ENCODE results near the gene TAGLN2. TPM values are rescaled to one million over a fixed set of nuclear protein-coding genes. Genes with fewer than 3 reads are reported as not detected.

The TAGLN2 gene
- polyA plus RNA-seq, 1 experiment = 400 TPM

DNA sequence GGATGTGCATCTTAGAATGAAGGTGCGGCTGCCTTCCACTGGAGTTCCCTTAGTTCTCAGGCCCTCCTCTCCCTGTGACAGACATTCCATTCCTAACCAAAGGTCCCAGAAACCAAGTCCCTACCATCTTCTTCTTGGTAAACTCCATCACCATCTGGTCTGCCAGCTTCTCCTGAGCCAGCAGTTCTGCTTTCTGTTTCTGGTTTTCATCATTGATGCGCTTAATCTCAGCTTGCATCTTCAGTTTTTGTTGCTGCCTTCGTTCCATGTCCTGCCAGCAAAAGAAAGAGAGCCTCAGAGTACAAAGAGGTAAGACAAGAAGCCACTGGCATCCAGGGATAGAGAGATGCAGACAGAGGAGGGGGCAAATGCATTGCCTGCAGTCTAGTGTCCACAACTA lies 44.9 kb downstream of the TAGLN2 start:
- H3K27ac ChIP-seq (ENCODE audit: low read depth, low read length) = peak overlapping the region; percentile 33
- POLR2A ChIA-PET = no interaction called here

DNA sequence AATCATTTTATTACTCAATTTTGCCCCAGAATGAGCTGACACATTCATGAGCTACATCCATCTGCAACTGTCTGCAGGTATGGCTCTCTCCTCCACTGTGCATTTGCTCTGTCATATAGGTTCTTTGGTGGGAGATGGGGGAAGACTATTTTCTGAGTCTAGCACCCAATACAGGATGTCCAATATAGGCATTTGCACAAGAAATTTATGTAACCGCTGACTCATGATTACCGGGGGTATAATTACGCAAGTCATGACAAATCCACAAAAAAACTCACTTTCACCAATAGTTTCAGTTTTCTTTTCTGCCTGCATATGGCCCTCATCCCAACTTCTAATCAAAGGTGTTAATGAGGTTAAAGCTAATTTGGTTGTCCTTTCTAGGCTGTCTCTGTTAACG lies 45.3 kb downstream of the TAGLN2 start:
- TF ChIP-seq, protein P1, sequence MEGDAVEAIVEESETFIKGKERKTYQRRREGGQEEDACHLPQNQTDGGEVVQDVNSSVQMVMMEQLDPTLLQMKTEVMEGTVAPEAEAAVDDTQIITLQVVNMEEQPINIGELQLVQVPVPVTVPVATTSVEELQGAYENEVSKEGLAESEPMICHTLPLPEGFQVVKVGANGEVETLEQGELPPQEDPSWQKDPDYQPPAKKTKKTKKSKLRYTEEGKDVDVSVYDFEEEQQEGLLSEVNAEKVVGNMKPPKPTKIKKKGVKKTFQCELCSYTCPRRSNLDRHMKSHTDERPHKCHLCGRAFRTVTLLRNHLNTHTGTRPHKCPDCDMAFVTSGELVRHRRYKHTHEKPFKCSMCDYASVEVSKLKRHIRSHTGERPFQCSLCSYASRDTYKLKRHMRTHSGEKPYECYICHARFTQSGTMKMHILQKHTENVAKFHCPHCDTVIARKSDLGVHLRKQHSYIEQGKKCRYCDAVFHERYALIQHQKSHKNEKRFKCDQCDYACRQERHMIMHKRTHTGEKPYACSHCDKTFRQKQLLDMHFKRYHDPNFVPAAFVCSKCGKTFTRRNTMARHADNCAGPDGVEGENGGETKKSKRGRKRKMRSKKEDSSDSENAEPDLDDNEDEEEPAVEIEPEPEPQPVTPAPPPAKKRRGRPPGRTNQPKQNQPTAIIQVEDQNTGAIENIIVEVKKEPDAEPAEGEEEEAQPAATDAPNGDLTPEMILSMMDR (IDR thresholded peaks at IDR 0.05; ENCODE audit: low read depth, low read length) = no peak
- POLR2A ChIA-PET = no interaction called here
- peak; percentile 47 for DNase-seq (ENCODE audit: low read depth, low spot score)
- H3K9me3 ChIP-seq (ENCODE audit: control insufficient read depth, insufficient read depth, low read length) = no peaks in the 10 kb centered on the region
- peak overlapping the region; percentile 33 for H3K27ac ChIP-seq (ENCODE audit: low read depth, low read length)
- no peak overlapping the region for H3K4me3 ChIP-seq (ENCODE audit: low read depth, low read length)
- CTCF ChIA-PET = interaction anchor here (0.6 to 4.7 kb wide), 6 partner anchors 8 to 205 kb away, joined by 3 to 57 read pairs (median 6); partner anchors contain the start of gene DUSP23
- no peaks in the 10 kb centered on the region for H3K27me3 ChIP-seq (ENCODE audit: control insufficient read depth, insufficient read depth, low read length)

More for the DNA sequence above, 44.9 kb downstream of the TAGLN2 start:
- H3K9me3 ChIP-seq (ENCODE audit: control insufficient read depth, insufficient read depth, low read length) = no peaks in the 10 kb centered on the region
- no peaks in the 10 kb centered on the region for H3K27me3 ChIP-seq (ENCODE audit: control insufficient read depth, insufficient read depth, low read length)
- CTCF ChIA-PET = interaction anchor here (0.6 to 4.7 kb wide), 6 partner anchors 8 to 205 kb away, joined by 3 to 57 read pairs (median 6); partner anchors contain the start of gene DUSP23
- no peak overlapping the region for H3K4me3 ChIP-seq (ENCODE audit: low read depth, low read length)
- TF ChIP-seq, protein P1 (IDR thresholded peaks at IDR 0.05; ENCODE audit: low read depth, low read length) = no peak
- no peak for DNase-seq (ENCODE audit: low read depth, low spot score)

DNA sequence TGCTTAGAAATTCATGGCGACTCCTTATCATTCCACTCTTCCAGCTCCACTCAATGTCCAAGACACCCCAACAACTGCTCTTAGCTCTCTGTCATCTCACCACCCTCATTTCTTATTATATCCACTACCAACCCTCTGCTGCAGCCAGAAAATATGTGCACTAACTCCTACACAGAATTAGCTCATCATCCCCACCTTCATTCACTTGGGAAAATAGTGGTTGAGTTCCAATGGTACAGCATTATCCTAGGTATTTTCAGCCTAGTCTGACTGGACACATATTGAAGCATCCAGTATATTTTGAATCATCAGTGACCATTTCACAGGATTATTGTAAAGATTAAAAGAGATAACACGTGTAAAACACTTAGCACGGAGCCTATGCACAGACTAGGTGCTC lies 46.2 kb downstream of the TAGLN2 start:
- ChIA-PET CTCF (interaction anchor here (0.7 to 4.7 kb wide), 6 partner anchors 12 to 468 kb away, joined by 3 to 57 read pairs (median 6); partner anchors contain the start of gene DUSP23), POLR2A (no interaction called here)
- TF ChIP-seq, protein P1 (IDR thresholded peaks at IDR 0.05; ENCODE audit: low read depth, low read length) = no peak
- Histone ChIP-seq H3K27ac (ENCODE audit: low read depth, low read length) (no peak overlapping the region), H3K27me3 (ENCODE audit: control insufficient read depth, insufficient read depth, low read length) (no peaks in the 10 kb centered on the region), H3K9me3 (ENCODE audit: control insufficient read depth, insufficient read depth, low read length) (no peaks in the 10 kb centered on the region), H3K4me3 (ENCODE audit: low read depth, low read length) (no peak overlapping the region)
- DNase-seq (ENCODE audit: low read depth, low spot score) = no peak

DNA sequence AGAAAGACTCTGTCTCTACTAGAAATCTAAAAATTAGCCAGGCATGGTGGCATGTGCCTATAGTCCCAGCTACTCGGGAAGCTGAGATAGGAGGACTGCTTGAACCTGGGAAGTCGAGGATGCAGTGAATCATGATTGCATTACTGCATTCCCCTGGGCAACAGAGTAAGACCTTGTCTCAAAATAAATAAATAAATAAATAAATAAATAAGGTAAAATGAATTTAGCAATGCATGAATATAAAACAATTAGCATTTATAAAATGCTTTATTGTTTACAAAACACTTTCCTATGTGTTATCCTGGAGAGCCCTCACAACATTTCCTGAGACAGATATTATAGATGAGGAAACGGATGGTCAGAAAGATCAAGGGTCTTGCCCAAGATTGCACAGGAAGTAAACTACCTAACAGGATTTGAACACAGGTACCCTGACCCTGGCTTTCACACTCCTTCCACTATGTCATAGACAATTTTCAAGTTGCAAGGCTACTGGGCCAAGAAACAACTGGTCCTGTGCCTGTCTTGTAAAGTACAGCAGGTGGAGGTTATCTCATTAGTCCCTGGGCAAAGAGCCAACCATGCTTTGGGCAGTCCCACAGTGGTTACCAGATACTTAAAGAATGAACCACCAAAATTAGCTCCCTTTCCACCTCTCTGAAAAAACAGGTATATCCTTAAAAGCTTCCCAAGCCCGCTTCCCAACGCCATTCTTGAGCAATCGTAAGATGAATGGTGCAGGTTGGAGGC lies 47.4 kb downstream of the TAGLN2 start:
- H3K27ac ChIP-seq (ENCODE audit: low read depth, low read length) = no peak overlapping the region
- H3K9me3 ChIP-seq (ENCODE audit: control insufficient read depth, insufficient read depth, low read length) = no peaks in the 10 kb centered on the region
- no peak overlapping the region for H3K4me3 ChIP-seq (ENCODE audit: low read depth, low read length)
- CTCF ChIA-PET = interaction anchor here (1.4 to 3.5 kb wide), 3 partner anchors 26 to 130 kb away, joined by 4 to 10 read pairs (median 8); partner anchors contain the start of gene DUSP23
- TF ChIP-seq, protein P1 (IDR thresholded peaks at IDR 0.05; ENCODE audit: low read depth, low read length) = no peak
- no peaks in the 10 kb centered on the region for H3K27me3 ChIP-seq (ENCODE audit: control insufficient read depth, insufficient read depth, low read length)
- POLR2A ChIA-PET = no interaction called here
- DNase-seq (ENCODE audit: low read depth, low spot score) = no peak

DNA sequence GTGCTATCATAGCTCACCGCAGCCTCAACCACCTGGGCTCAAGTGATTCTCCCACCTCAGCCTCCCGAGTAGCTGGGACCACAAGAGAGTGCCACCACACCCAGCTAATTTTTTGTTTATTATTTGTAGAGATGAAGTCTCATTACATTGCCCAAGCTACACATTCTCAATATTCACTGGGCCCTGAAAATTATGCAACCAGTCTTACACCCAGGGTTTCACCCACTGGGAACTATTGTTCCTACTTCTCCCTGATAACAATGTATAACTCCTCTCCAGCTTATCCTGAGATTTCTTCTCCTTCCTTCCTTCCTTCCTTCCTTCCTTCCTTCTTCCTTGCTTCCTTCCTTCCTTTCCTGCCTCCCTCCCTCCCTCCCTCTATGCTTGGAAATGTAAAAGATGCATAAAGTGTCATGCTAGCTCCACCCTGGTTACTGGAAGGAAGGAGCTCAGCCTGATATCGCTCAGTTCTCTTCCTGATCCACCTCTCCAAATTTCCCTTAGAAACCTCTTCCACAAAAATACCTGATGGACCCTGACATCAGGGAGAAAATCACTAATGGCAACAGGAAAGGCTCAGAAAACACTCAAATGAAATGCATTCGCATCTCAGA lies 51.7 kb downstream of the TAGLN2 start:
- H3K9me3 ChIP-seq (ENCODE audit: control insufficient read depth, insufficient read depth, low read length) = no peaks in the 10 kb centered on the region
- CTCF ChIA-PET = interaction anchor here (1.1 to 6.3 kb wide), 3 partner anchors 17 to 659 kb away, joined by 3 to 28 read pairs (median 6); no protein-coding TSS in a partner anchor
- no peak overlapping the region for H3K4me3 ChIP-seq (ENCODE audit: low read depth, low read length)
- DNase-seq (ENCODE audit: low read depth, low spot score) = no peak
- H3K27me3 ChIP-seq (ENCODE audit: control insufficient read depth, insufficient read depth, low read length) = no peaks in the 10 kb centered on the region
- H3K27ac ChIP-seq (ENCODE audit: low read depth, low read length) = no peak overlapping the region
- POLR2A ChIA-PET = interaction anchor here (1.4 kb wide), 1 partner anchor 20 kb away, joined by 5 read pairs; no protein-coding TSS in a partner anchor
- TF ChIP-seq, protein P1 (IDR thresholded peaks at IDR 0.05; ENCODE audit: low read depth, low read length) = no peak

All from AG04450 (cell line).